Epithelial cell of esophagus (primary cell): ENCODE data around the gene FNTB.

Experiments
- DNase-seq: peaks from one replicate; pipeline ENCODE4 v3.0.0; 2010; ENCODE audit warnings: low read depth
- H3K4me3 ChIP-seq: 2 replicates; pipeline ENCODE4 v1.5.1; 2011; ENCODE audit warnings: mild to moderate bottlenecking, low read length, control low read depth
- TF ChIP-seq, protein P1 (sequence below): IDR thresholded peaks from 2 replicates; pipeline ENCODE4 v1.5.1; 2011; ENCODE audit warnings: low read depth, mild to moderate bottlenecking, low read length, control low read depth, inconsistent platforms; ENCODE audit not compliant: insufficient read depth; ENCODE audit errors: missing control alignments

FNTB gene

DNA sequence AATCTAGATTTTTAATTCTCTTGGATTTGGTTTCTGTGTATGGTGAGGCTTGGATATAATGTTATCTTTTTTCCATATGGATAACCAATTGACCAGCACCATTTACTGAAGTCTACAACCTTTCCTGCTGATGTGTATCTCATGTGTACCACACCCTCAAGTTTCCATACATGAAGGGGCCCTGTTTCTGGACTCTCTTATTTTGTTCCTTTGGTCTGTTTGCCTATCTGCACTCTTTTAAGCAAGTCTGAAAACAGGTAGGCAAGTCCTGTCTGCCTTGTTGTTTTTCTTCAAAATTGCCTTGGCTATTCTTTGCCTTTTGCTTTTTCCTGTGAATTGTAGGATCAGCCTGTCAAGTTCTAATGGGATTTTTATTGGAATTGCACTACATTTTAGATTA is 71.0 kb downstream of the FNTB start:
- H3K4me3 ChIP-seq: no peak overlapping the region
- TF ChIP-seq, protein P1, sequence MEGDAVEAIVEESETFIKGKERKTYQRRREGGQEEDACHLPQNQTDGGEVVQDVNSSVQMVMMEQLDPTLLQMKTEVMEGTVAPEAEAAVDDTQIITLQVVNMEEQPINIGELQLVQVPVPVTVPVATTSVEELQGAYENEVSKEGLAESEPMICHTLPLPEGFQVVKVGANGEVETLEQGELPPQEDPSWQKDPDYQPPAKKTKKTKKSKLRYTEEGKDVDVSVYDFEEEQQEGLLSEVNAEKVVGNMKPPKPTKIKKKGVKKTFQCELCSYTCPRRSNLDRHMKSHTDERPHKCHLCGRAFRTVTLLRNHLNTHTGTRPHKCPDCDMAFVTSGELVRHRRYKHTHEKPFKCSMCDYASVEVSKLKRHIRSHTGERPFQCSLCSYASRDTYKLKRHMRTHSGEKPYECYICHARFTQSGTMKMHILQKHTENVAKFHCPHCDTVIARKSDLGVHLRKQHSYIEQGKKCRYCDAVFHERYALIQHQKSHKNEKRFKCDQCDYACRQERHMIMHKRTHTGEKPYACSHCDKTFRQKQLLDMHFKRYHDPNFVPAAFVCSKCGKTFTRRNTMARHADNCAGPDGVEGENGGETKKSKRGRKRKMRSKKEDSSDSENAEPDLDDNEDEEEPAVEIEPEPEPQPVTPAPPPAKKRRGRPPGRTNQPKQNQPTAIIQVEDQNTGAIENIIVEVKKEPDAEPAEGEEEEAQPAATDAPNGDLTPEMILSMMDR: no peak
- no peak for DNase-seq

DNA sequence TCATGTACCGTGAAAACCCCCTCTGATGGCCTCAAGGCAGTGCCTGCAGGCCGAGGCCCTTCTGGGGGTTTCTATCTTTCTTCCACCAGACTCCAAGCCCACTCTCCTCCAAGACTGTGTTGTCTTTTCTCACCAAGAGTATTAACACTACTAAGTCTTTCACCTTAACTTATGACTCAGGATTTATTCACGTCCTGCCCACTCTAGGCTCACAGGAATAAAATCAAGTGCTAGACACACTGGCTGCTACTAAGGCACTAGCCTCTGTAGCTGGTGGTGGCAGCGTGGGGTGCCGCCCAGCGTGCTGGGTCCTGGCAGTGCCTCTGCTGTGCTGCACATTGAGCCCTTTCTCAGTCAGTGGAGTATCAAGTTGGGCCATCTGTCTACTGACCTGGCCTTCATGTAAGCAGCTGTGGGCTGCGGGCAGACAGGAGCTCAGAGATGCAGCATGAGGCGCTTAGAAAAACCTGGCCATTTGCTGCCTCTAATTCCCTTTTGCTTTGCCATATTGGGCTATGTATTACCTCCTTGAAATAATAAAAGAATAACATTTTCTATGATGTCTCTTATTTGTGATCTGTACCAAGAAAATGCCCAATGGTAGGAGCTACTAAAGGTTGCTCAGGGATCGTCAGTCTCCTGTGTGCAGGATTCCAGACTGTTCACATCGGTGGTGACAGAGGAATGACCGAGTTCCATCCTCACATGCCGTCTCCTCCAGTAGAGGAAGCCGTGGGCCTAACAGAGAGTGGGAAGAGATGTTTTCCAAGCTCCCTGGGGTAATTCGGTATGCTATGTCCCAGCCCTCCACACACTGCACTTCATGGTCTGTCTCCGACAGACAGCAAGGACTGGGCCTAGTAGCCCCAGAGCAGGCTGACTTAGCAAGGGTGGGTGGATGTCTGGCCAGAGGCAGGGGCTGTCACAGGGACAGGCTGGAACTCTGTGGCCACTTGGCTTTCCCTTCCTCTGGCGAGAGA is 75.7 kb downstream of the FNTB start:
- H3K4me3 ChIP-seq: no peak overlapping the region
- TF ChIP-seq, protein P1: no peak
- DNase-seq: peak; percentile 48

DNA sequence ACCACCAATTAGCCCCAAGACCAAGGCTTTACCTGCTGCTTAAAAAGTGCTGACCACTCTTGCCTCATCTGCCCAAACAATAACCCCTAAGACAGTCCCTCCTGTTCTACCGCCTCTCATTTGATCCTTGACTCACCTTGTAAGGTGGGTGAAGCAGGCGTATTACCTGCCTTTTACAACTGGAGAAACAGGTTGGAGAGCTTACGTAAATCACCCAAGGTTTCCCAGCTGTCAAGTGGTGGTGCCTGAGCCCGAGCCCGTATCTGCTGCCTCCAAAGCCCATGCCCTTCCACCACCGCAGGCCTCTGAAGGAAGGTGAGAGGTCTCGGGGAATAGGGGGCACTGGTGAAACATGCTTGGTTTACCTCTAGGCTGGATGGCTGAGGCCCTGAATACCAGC is 79.0 kb downstream of the FNTB start:
- DNase-seq: peak; percentile 71
- TF ChIP-seq, protein P1: no peak
- no peak overlapping the region for H3K4me3 ChIP-seq

DNA sequence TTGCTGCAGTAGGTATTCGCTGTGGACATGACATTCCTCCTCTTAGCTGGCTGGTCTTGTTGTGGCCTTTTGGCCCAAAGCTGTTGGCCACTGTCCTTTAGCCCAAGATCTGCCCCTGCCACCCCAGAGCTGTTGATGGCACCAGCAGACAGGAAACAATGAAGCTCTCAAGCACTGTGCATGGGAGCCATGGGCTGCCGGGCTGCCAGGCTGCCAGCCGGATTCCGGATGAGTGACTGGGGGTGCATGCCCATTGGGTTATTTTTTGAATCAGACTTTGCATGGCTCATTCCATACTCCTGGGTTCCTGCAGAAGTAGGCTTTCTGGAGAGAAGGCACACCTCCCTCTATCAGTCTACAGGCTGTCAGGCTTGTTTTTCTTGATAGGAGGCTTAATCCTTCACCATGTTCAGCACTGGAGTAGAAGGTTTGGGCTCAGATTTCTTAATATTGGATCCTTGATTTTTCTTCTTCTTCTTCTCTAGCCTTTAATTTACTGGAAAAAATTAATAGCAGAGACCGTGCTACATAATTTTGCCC is 83.2 kb downstream of the FNTB start:
- H3K4me3 ChIP-seq: no peak overlapping the region
- TF ChIP-seq, protein P1: no peak
- peak; percentile 50 for DNase-seq

DNA sequence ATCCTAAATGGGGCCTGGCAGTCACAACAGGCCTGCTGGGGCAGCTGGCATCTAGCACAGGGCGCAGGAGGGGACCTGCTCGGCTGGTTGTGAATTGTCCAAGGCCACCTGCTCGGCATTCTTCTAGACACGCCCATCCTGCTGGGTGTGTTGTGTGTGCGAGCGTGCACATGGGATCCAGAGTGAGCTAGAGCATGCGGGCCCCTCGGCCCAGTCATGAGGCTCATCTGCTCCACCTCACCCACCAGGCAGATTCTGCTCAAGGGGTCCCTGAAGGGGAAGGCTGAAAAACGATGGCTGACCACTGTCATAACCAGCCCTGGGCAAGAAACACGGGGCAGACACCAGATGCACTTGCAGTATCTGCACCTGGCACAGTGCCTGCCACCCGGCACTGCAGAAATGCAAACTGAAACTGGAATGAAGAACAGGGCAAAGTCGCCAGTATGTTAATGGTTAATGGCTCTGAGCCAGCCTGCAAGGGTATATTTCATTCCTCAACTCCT is 83.8 kb downstream of the FNTB start:
- DNase-seq: peak; percentile 74
- H3K4me3 ChIP-seq: peak overlapping the region; percentile 22
- TF ChIP-seq, protein P1: no peak

DNA sequence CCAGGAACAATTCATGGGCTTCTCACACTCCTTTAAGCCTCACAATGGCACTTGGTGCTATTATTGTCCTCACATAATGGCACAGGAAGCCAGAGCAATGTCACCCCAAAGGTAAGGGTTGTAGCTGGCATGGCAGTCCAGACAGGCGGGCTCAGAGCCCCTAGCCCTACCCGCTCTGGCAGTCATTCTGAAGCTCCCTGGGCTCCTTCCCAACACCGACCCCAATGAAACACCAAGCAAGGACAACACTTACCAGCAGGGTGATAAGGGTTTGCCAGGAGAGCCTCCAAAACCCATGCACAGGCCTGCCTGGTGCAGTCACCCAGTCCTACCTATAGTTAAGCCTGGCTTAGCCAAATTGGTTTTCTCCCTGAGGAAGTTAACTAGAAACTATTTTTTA is 84.8 kb downstream of the FNTB start:
- no peak overlapping the region for H3K4me3 ChIP-seq
- no peak for DNase-seq
- TF ChIP-seq, protein P1: no peak
